IMR-90 (cell line): Measurements from ENCODE around the gene EXOC6. TPM values are rescaled to one million over a fixed set of nuclear protein-coding genes. Genes with fewer than 3 reads are reported as not detected.

Source experiments
- ATAC-seq: fragments of 200-7000 bp; cut with Tn5 transposase; 2 replicates; pipeline ENCODE4 v1.9.1; 2020; ENCODE audit warnings: low read depth, mild to moderate bottlenecking, moderate library complexity
- BruUV-seq: library from RNA; stranded (reverse); fragments of 400-500 nt; replicated peaks from 2 replicates; lab custom pipeline; 2021; lab: Mats Ljungman, UMichigan
- CTCF ChIA-PET: fragments of 300-600 bp; formaldehyde crosslinking; extraction: SDS; loops from one replicate; lab custom pipeline; 2021; ENCODE audit warnings: antibody characterized with exemption; lab: Yijun Ruan, JAX
- POLR2A ChIA-PET: fragments of 300-600 bp; sonication (Branson Sonifier 250); formaldehyde crosslinking; loops from one replicate; lab custom pipeline; 2022; ENCODE audit warnings: antibody characterized with exemption; ENCODE audit not compliant: unreplicated experiment; lab: Charles Lee
- DNase-seq: peaks from one replicate; pipeline ENCODE4 v3.0.0; 2013
- H2AFZ ChIP-seq: replicated peaks from 2 replicates; pipeline ENCODE3; 2013; ENCODE audit warnings: low read length, mild to moderate bottlenecking; ENCODE audit not compliant: poor library complexity
- H2AK5ac ChIP-seq: 2 replicates; pipeline ENCODE4 v1.6.1; 2013; ENCODE audit warnings: low read depth, low read length, inconsistent platforms
- H2AK9ac ChIP-seq: replicated peaks from 2 replicates; pipeline ENCODE3; 2013; ENCODE audit warnings: mild to moderate bottlenecking, low read depth, low read length, moderate library complexity; ENCODE audit not compliant: poor library complexity
- H2BK120ac ChIP-seq: 2 replicates; pipeline ENCODE4 v1.6.1; 2013; ENCODE audit warnings: low read depth, low read length, inconsistent platforms
- H2BK15ac ChIP-seq: 3 replicates; pipeline ENCODE4 v1.6.1; 2013; ENCODE audit warnings: low read depth, low read length, inconsistent platforms
- H2BK20ac ChIP-seq: 2 replicates; pipeline ENCODE4 v1.6.1; 2013; ENCODE audit warnings: low read depth, mild to moderate bottlenecking, inconsistent platforms, low read length, moderate library complexity
- H2BK5ac ChIP-seq: 2 replicates; pipeline ENCODE4 v1.6.1; 2013; ENCODE audit warnings: mild to moderate bottlenecking, low read depth, low read length, inconsistent platforms; ENCODE audit not compliant: poor library complexity, severe bottlenecking
- H3K14ac ChIP-seq: replicated peaks from 2 replicates; pipeline ENCODE4 v1.6.1; 2013; ENCODE audit warnings: low read depth, low read length, inconsistent platforms
- H3K18ac ChIP-seq: 2 replicates; pipeline ENCODE4 v1.6.1; 2013; ENCODE audit warnings: low read depth, low read length, control low read depth
- H3K23ac ChIP-seq: 2 replicates; pipeline ENCODE4 v1.6.1; 2013; ENCODE audit warnings: low read depth, low read length, inconsistent platforms
- H3K27ac ChIP-seq: 2 replicates; pipeline ENCODE4 v1.5.1; 2013; ENCODE audit warnings: mild to moderate bottlenecking, control low read depth, low read length; ENCODE audit not compliant: insufficient read depth
- H3K27me3 ChIP-seq: 2 replicates; pipeline ENCODE4 v1.6.1; 2013; ENCODE audit warnings: low read length; ENCODE audit not compliant: control insufficient read depth, insufficient read depth
- H3K36me3 ChIP-seq: 2 replicates; pipeline ENCODE4 v1.6.1; 2013; ENCODE audit warnings: low read length, mixed read lengths; ENCODE audit not compliant: control insufficient read depth, insufficient read depth
- H3K4ac ChIP-seq: 2 replicates; pipeline ENCODE4 v1.6.1; 2013; ENCODE audit warnings: low read depth, low read length, inconsistent platforms
- H3K4me1 ChIP-seq: 2 replicates; pipeline ENCODE4 v1.6.1; 2013; ENCODE audit warnings: low read length, mixed read lengths; ENCODE audit not compliant: control insufficient read depth, insufficient read depth
- H3K4me2 ChIP-seq: 2 replicates; pipeline ENCODE4 v1.6.1; 2013; ENCODE audit warnings: low read depth, mild to moderate bottlenecking, control low read depth, low read length, moderate library complexity
- H3K4me3 ChIP-seq: 2 replicates; pipeline ENCODE4 v1.5.1; 2013; ENCODE audit warnings: low read depth, mild to moderate bottlenecking, control low read depth, low read length, moderate library complexity; ENCODE audit not compliant: insufficient read depth
- H3K56ac ChIP-seq: 2 replicates; pipeline ENCODE4 v1.6.1; 2013; ENCODE audit warnings: low read length, inconsistent platforms; ENCODE audit not compliant: insufficient read depth; ENCODE audit errors: extremely low read depth
- H3K79me1 ChIP-seq, 2 experiments: 2 replicates each; pipeline ENCODE4 v1.6.1; 2013; ENCODE audit warnings: low read length in 2 of 2, inconsistent platforms in 1 of 2, low read depth in 1 of 2
- H3K9ac ChIP-seq: 2 replicates; pipeline ENCODE4 v1.6.1; 2013; ENCODE audit warnings: low read depth, low read length, control low read depth
- H3K9me1 ChIP-seq: 2 replicates; pipeline ENCODE4 v1.6.1; 2013; ENCODE audit warnings: low read length, inconsistent platforms; ENCODE audit not compliant: insufficient read depth
- H3K9me3 ChIP-seq: 2 replicates; pipeline ENCODE4 v1.6.1; 2013; ENCODE audit warnings: low read length; ENCODE audit not compliant: control insufficient read depth, insufficient read depth
- H4K20me1 ChIP-seq: 2 replicates; pipeline ENCODE4 v1.6.1; 2013; ENCODE audit warnings: low read length, inconsistent platforms; ENCODE audit not compliant: insufficient read depth
- H4K5ac ChIP-seq: 2 replicates; pipeline ENCODE4 v1.6.1; 2013; ENCODE audit warnings: mild to moderate bottlenecking, low read depth, low read length, control low read depth
- H4K8ac ChIP-seq, 2 experiments: 2 replicates each; pipeline ENCODE4 v1.6.1; 2013; ENCODE audit warnings: low read depth in 2 of 2, low read length in 2 of 2, control low read depth in 1 of 2, inconsistent platforms in 1 of 2
- H4K91ac ChIP-seq: 2 replicates; pipeline ENCODE4 v1.6.1; 2013; ENCODE audit warnings: low read depth, low read length, inconsistent platforms; ENCODE audit not compliant: insufficient read depth
- CEBPB ChIP-seq: IDR thresholded peaks from 2 replicates; pipeline ENCODE4 v1.6.1; 2012; ENCODE audit warnings: low read depth, low read length, improper control_type of control experiment
- CHD1 ChIP-seq: IDR thresholded peaks from 2 replicates; pipeline ENCODE4 v1.6.1; 2012; ENCODE audit warnings: low read depth, low read length, improper control_type of control experiment
- RFX5 ChIP-seq: IDR thresholded peaks from 2 replicates; pipeline ENCODE4 v1.8.0; 2012; ENCODE audit warnings: low read depth, mild to moderate bottlenecking, low read length, moderate library complexity
- WGBS, 2 experiments: methylation state at CpG; one replicate each; pipeline versions ENCODE4 v1.1.5 to v1.1.7; 2013; ENCODE audit warnings: missing lambda C conversion rate in 2 of 2; ENCODE audit not compliant: insufficient read length in 1 of 2; ENCODE audit errors: extremely low coverage in 2 of 2; 5-methylcytosine and 5-hydroxymethylcytosine counted together
- dilution Hi-C: fragments of 300-500 bp; cut with HindIII; formaldehyde crosslinking; loops from one replicate; pipeline ENCODE4 v1.14.3; 2018; ENCODE audit warnings: low sequenced_read_pairs; ENCODE audit not compliant: unreplicated experiment
- in situ Hi-C: fragments of 300-500 bp; cut with MboI; formaldehyde crosslinking; loops from 3 replicates; pipeline ENCODE4 v1.14.3; 2019; ENCODE audit warnings: low sequenced_read_pairs, inconsistent platforms, mixed read lengths
- intact Hi-C: fragments of 100-400 bp; cut with micrococcal nuclease; formaldehyde crosslinking; loops from 2 replicates; pipeline ENCODE4 v1.10.0; 2022
- polyA plus RNA-seq, 3 experiments: library from polyadenylated mRNA; depleted of rRNA; stranded (reverse); fragments of >200 nt; gene quantifications; 2 replicates each; pipeline ENCODE4 v1.2.3, GENCODE V29; 2012; ENCODE audit warnings: low replicate concordance in 1 of 3
- total RNA-seq: library from RNA; depleted of rRNA; stranded (reverse); fragments of >200 nt; gene quantifications from 2 replicates; pipeline ENCODE4 v1.2.3, GENCODE V29; 2012
- TF ChIP-seq, protein P1 (sequence below): fragments of 150-350 bp; IDR thresholded peaks from 2 replicates; pipeline ENCODE4 v1.6.1; 2016; ENCODE audit warnings: low read depth, mild to moderate bottlenecking, low read length, moderate library complexity, borderline replicate concordance

EXOC6 gene
- total and polyA plus RNA-seq, 2 of the 4 experiments (the other 2 are of a cell fraction): 4.5 to 11.5 TPM

DNA sequence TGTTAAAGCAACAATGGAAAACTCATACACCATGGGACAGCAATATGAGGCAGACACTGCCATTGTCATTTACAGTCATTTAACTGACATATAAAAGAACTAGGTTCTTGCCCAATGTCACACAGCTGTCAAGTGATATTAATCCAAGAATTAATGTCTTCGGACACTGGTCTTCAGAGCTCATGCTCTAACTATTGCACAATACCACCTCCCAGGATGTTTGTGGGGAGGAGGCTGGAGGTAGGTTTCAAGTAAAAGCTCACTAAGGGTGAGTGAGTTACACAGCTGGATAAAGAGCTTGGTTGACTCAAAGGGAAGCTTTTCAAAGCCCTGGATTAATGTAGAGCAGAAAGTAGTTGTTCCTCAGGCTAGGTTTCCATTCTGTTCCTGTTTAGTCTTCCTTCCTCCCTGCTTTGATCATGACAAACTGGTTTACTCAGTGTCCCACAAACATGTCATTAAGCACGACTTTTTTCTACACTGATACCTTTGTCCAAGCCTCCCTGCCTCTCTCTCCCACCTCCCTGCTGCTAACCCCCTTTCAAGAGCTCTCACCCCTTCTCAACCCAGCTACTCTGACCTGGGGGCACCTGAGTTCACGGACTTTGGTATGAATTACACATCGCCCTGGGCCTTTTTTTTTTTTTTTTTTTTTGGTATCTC, 987 bp upstream of the EXOC6 start:
- Histone ChIP-seq H3K9ac (no peak overlapping the region), H3K4me1 (peaks cover 2% of the 10 kb centered on the region; the same call in 1 of the 2 replicates), H3K23ac (no peak overlapping the region), H3K79me1 (peaks cover 8 to 14% of the 10 kb centered on the region in 2 experiments; a peak in 3 of 4 replicates), H3K9me3 (no peaks in the 10 kb centered on the region), H4K8ac (no peak overlapping the region; a peak in 1 of 4 replicates), H3K14ac (no peak overlapping the region), H2AFZ (no peak overlapping the region), H2BK120ac (no peak overlapping the region), H3K27ac (no peak overlapping the region), H3K9me1 (peaks cover 6% of the 10 kb centered on the region; the same call in 1 of the 2 replicates), H4K91ac (no peak overlapping the region), H3K4ac (no peak overlapping the region), H2BK15ac (0 out of 3 replicates have a peak overlapping the region, but pooled peaks have one; percentile 57), H3K18ac (no peak overlapping the region), H3K56ac (0 out of 2 replicates have a peak overlapping the region, but pooled peaks have one; percentile 46), H3K4me3 (no peak overlapping the region), H3K4me2 (no peak overlapping the region), H3K36me3 (no peaks in the 10 kb centered on the region), H4K20me1 (no peaks in the 10 kb centered on the region), H2BK20ac (no peak overlapping the region), H2AK9ac (no peak overlapping the region), H4K5ac (no peak overlapping the region), H3K27me3 (no peaks in the 10 kb centered on the region), H2BK5ac (no peak overlapping the region), H2AK5ac (no peak overlapping the region)
- dilution Hi-C loops (no loop called here), in situ Hi-C loops (no loop called here), intact Hi-C loops (no loop called here)
- CTCF ChIA-PET: interaction anchor here (0.6 kb wide), 1 partner anchor 208 kb away, joined by 3 read pairs; no protein-coding TSS in a partner anchor
- DNase-seq: peak; percentile 18
- 60% methylated on average over 1 of the region's 4 CpGs; no CpG with 5 or more reads in 1 of the 2 experiments for WGBS, 2 experiments
- POLR2A ChIA-PET: interaction anchor here (0.5 kb wide), 1 partner anchor 156 kb away, joined by 3 read pairs; no protein-coding TSS in a partner anchor
- no peak for ATAC-seq
- BruUV-seq: no TSS peak
- TF ChIP-seq CHD1 (no peak), RFX5 (no peak), CEBPB (peak; percentile 94)
- TF ChIP-seq, protein P1, sequence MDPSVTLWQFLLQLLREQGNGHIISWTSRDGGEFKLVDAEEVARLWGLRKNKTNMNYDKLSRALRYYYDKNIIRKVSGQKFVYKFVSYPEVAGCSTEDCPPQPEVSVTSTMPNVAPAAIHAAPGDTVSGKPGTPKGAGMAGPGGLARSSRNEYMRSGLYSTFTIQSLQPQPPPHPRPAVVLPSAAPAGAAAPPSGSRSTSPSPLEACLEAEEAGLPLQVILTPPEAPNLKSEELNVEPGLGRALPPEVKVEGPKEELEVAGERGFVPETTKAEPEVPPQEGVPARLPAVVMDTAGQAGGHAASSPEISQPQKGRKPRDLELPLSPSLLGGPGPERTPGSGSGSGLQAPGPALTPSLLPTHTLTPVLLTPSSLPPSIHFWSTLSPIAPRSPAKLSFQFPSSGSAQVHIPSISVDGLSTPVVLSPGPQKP: no peak
